ENCODE results near the gene PARP2. TPM values are rescaled to one million over a fixed set of nuclear protein-coding genes. Genes with fewer than 3 reads are reported as not detected.

Gene PARP2
- total and polyA plus RNA-seq, 2 of the 8 experiments (the other 6 are each of a cell fraction or from before 2014, with no cell fraction given): 27.7 to 41.7 TPM

GRCh38 chr14:20400965-20401593, 57.6 kb downstream of the PARP2 start:
- no peak overlapping the region for H3K18ac ChIP-seq (ENCODE audit: extremely low read depth, low read length)
- no peak overlapping the region for H3K23ac ChIP-seq (ENCODE audit: insufficient read length)
- no peaks in the 10 kb centered on the region for H3K4me1 ChIP-seq (replicated peaks in 1 of 4; ENCODE audit: control insufficient read depth in 3 of 4, insufficient read depth in 4 of 4, low read length in 3 of 4)
- H3K27me3 ChIP-seq (replicated peaks in 1 of 4; ENCODE audit: control insufficient read depth in 3 of 4, extremely low read depth in 1 of 4, insufficient read depth in 3 of 4, low read length in 3 of 4): no peaks in the 10 kb centered on the region
- WGBS, 2 experiments (ENCODE audit: extremely low coverage in 1 of 2, insufficient coverage in 1 of 2, insufficient read length in 1 of 2, insufficient replicate concordance in 2 of 2, low coverage in 1 of 2, low lambda C conversion rate in 2 of 2, missing lambda C conversion rate in 1 of 2): 93% methylated on average over 10 of the region's 10 CpGs; no CpG with 5 or more reads in 1 of the 2 experiments
- H3K36me3 ChIP-seq (ENCODE audit: control insufficient read depth in 2 of 4, insufficient read depth in 4 of 4, low read length in 3 of 4): peaks cover 0 to 5% (median under 1%) of the 10 kb centered on the region in 4 experiments; a peak in 3 of 8 replicates
- H2AK5ac ChIP-seq (ENCODE audit: low read depth, low read length): no peak overlapping the region
- no peaks in the 10 kb centered on the region for H3K79me2 ChIP-seq (ENCODE audit: control insufficient read depth in 1 of 2, insufficient read depth in 2 of 2, low read length in 2 of 2)
- no peak overlapping the region for H3K4me2 ChIP-seq (ENCODE audit: insufficient read depth in 1 of 2, low read depth in 2 of 2, low read length in 2 of 2)
- H2BK12ac ChIP-seq (ENCODE audit: low read depth, low read length): no peak overlapping the region
- H4K8ac ChIP-seq (ENCODE audit: extremely low read depth, insufficient read depth, low read length): no peak overlapping the region
- DNase-seq (ENCODE audit: low read depth in 1 of 2, low spot score in 2 of 2) (no peak), FAIRE-seq (no peak)
- H3K27ac ChIP-seq (ENCODE audit: low read depth, low read length): no peak overlapping the region
- H2BK15ac ChIP-seq (ENCODE audit: low read length): no peak overlapping the region
- no peaks in the 10 kb centered on the region for H3K23me2 ChIP-seq (ENCODE audit: low read depth, low read length)
- H3K9ac ChIP-seq (replicated peaks in 1 of 4; ENCODE audit: extremely low read depth in 1 of 4, low read depth in 3 of 4, low read length in 3 of 4): no peak overlapping the region
- no peak overlapping the region for H3K56ac ChIP-seq (replicated peaks; ENCODE audit: insufficient read length, low read depth, low read length)
- no peak overlapping the region for H2BK120ac ChIP-seq (replicated peaks; ENCODE audit: low read depth, low read length)
- no peak overlapping the region for H3K14ac ChIP-seq (ENCODE audit: insufficient read length)
- H4K91ac ChIP-seq (replicated peaks; ENCODE audit: insufficient read length, low read length): no peak overlapping the region
- no peak overlapping the region for H3K4ac ChIP-seq (replicated peaks; ENCODE audit: insufficient read length, low read depth, low read length)
- ChIA-PET CTCF (ENCODE audit: partially characterized antibody) (interaction anchor here (1.3 to 2.3 kb wide), 3 partner anchors 13 to 205 kb away, joined by 3 to 5 read pairs (median 4); no protein-coding TSS in a partner anchor), POLR2A (ENCODE audit: partially characterized antibody) (interaction anchor here (4.7 kb wide), 1 partner anchor 12 kb away, joined by 16 read pairs; the partner anchor contains the start of gene TEP1)
- no peak overlapping the region for H4K5ac ChIP-seq (ENCODE audit: insufficient read length, low read depth, low read length)
- no peak overlapping the region for H2BK5ac ChIP-seq (ENCODE audit: low read depth, low read length)
- H2BK20ac ChIP-seq (ENCODE audit: low read length): no peak overlapping the region
- H4K20me1 ChIP-seq (replicated peaks in 1 of 2; ENCODE audit: control insufficient read depth in 1 of 2, insufficient read depth in 2 of 2, low read length in 2 of 2): no peaks in the 10 kb centered on the region
- no peaks in the 10 kb centered on the region; the same call in 1 of the 2 replicates for H3K79me1 ChIP-seq (ENCODE audit: low read depth, low read length)
- no peak overlapping the region for H3K4me3 ChIP-seq (ENCODE audit: extremely low read depth in 1 of 4, insufficient read depth in 2 of 4, low read depth in 3 of 4, low read length in 4 of 4)
- H2AFZ ChIP-seq (ENCODE audit: low read length): no peak overlapping the region
- no peaks in the 10 kb centered on the region for H3K9me3 ChIP-seq (ENCODE audit: insufficient read depth in 2 of 2, low read depth in 1 of 2, low read length in 1 of 2)
- TF ChIP-seq TBP (IDR thresholded peaks at IDR 0.05; ENCODE audit: low read depth, low read length) (no peak), YY1 (IDR thresholded peaks at IDR 0.05; ENCODE audit: low read depth, low read length) (no peak), ASH2L (IDR thresholded peaks at IDR 0.05; ENCODE audit: low read length) (no peak), CBX5 (IDR thresholded peaks at IDR 0.05; ENCODE audit: low read depth, low read length) (no peak), E2F6 (IDR thresholded peaks at IDR 0.05) (no peak), POLR2AphosphoS5 (IDR thresholded peaks at IDR 0.05; ENCODE audit: low read depth, low read length) (no peak), RXRA (IDR thresholded peaks at IDR 0.05; ENCODE audit: insufficient read depth, low read depth, low read length) (no peak), CBX8 (IDR thresholded peaks at IDR 0.05; ENCODE audit: borderline replicate concordance, low read depth, low read length) (no peak), CREB1 (IDR thresholded peaks at IDR 0.05) (no peak), EP300 (IDR thresholded peaks at IDR 0.05; ENCODE audit: borderline replicate concordance in 1 of 2, low read depth in 2 of 2, low read length in 2 of 2) (no peak), POU5F1 (IDR thresholded peaks at IDR 0.05; ENCODE audit: low read depth, low read length) (no peak), FOSL1 (IDR thresholded peaks at IDR 0.05; ENCODE audit: insufficient read depth, low read depth, low read length) (no peak)

Measured in H1 (cell line).